ENCODE data around the gene BNIP3.

The BNIP3 gene

DNA sequence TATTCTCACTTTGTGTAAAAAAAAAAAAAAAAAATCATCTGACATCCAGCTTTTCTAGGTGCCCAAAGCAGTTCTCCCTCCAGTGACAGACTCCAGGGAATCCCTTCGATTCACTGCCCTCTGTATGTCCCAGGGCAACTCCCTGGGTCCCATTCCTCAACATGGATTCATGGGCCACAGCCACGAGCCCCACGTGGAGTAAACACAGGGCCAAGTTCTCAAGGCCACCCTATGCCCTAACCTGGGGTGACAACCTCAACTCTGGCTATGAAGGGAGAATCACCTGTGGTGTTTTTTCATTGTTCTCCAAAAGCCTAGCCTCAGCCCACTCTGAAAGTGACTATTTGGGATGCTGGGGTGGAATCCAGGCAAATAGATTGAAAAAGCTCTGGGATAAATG is 3.4 kb downstream of the BNIP3 start (continued):
- TF ChIP-seq ZFP69B (tag by site-specific recombination; IDR thresholded peaks at IDR 0.05) (no peak), ZNF324 (tag by site-specific recombination; IDR thresholded peaks at IDR 0.05) (no peak)

DNA sequence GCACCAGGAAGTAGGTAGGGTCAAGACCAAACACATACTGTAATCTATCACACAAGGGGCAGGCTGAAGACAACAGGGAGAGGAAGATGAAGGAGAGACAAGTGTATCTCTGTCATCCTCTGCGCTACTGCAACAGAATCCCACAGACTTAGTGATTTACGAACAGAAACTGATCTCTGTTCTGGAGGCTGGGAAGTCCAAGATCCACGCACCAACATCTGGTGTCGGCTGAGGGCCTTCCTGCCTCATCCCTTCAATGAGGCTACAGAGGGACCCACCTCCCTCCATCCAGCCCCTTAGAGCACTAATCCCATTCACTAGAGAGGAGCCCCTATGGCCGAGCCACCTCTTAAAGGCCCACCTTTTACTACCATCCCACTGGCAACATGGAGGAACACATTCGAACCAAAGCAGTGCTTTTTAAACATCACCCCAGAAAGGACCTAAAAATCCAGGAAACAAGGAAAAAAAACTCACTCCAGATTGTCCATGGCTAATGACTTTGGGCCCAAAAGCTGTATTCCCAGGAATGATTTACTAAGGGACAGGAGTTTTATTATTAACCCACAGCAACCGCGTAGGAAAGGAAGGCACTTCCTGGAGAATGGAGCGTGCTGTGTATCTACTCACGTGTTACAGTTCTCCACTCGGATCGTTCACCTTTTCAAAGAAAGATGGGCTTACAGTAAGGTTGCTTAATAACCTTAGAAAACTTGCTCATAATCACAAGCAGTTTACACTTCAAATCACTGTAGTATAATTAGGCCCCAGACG is 4.2 kb downstream of the BNIP3 start:
- H3K36me3 ChIP-seq (ENCODE audit: control insufficient read depth in 2 of 2, insufficient read depth in 1 of 2, low read length in 2 of 2), result peaks cover 0 to 5% of the 10 kb centered on the region in 2 experiments; a peak in 1 of 3 replicates
- TF ChIP-seq ZIC2 (tag by site-specific recombination; IDR thresholded peaks at IDR 0.05) (no peak), PRDM4 (tag by site-specific recombination; IDR thresholded peaks at IDR 0.05) (no peak), ZNF324 (tag by site-specific recombination; IDR thresholded peaks at IDR 0.05) (no peak), TCF7L2 (IDR thresholded peaks at IDR 0.05; ENCODE audit: borderline replicate concordance, low read depth, low read length) (no peak), ZNF366 (tag by site-specific recombination; conservative IDR thresholded peaks at IDR 0.05) (no peak), ZNF266 (tag by site-specific recombination; IDR thresholded peaks at IDR 0.05; ENCODE audit: low read depth) (no peak), ZSCAN23 (tag by site-specific recombination; IDR thresholded peaks at IDR 0.05) (no peak)
- TF ChIP-seq, protein P1, sequence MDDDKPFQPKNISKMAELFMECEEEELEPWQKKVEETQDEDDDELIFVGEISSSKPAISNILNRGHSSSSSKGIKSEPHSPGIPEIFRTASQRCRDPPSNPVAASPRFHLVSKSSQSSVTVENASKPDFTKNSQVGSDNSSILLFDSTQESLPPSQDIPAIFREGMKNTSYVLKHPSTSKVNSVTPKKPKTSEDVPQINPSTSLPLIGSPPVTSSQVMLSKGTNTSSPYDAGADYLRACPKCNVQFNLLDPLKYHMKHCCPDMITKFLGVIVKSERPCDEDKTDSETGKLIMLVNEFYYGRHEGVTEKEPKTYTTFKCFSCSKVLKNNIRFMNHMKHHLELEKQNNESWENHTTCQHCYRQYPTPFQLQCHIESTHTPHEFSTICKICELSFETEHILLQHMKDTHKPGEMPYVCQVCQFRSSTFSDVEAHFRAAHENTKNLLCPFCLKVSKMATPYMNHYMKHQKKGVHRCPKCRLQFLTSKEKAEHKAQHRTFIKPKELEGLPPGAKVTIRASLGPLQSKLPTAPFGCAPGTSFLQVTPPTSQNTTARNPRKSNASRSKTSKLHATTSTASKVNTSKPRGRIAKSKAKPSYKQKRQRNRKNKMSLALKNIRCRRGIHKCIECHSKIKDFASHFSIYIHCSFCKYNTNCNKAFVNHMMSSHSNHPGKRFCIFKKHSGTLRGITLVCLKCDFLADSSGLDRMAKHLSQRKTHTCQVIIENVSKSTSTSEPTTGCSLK (tag by site-specific recombination; IDR thresholded peaks at IDR 0.05), result no peak
- TF ChIP-seq, protein P2, sequence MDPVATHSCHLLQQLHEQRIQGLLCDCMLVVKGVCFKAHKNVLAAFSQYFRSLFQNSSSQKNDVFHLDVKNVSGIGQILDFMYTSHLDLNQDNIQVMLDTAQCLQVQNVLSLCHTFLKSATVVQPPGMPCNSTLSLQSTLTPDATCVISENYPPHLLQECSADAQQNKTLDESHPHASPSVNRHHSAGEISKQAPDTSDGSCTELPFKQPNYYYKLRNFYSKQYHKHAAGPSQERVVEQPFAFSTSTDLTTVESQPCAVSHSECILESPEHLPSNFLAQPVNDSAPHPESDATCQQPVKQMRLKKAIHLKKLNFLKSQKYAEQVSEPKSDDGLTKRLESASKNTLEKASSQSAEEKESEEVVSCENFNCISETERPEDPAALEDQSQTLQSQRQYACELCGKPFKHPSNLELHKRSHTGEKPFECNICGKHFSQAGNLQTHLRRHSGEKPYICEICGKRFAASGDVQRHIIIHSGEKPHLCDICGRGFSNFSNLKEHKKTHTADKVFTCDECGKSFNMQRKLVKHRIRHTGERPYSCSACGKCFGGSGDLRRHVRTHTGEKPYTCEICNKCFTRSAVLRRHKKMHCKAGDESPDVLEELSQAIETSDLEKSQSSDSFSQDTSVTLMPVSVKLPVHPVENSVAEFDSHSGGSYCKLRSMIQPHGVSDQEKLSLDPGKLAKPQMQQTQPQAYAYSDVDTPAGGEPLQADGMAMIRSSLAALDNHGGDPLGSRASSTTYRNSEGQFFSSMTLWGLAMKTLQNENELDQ (tag by site-specific recombination; IDR thresholded peaks at IDR 0.05; ENCODE audit: low read depth), result no peak
- TF ChIP-seq, protein P3, sequence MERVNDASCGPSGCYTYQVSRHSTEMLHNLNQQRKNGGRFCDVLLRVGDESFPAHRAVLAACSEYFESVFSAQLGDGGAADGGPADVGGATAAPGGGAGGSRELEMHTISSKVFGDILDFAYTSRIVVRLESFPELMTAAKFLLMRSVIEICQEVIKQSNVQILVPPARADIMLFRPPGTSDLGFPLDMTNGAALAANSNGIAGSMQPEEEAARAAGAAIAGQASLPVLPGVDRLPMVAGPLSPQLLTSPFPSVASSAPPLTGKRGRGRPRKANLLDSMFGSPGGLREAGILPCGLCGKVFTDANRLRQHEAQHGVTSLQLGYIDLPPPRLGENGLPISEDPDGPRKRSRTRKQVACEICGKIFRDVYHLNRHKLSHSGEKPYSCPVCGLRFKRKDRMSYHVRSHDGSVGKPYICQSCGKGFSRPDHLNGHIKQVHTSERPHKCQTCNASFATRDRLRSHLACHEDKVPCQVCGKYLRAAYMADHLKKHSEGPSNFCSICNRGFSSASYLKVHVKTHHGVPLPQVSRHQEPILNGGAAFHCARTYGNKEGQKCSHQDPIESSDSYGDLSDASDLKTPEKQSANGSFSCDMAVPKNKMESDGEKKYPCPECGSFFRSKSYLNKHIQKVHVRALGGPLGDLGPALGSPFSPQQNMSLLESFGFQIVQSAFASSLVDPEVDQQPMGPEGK (tag by site-specific recombination; IDR thresholded peaks at IDR 0.05), result no peak
- H3K4me3 ChIP-seq (ENCODE audit: low read depth, low read length), result no peak overlapping the region
- no peak overlapping the region for H3K27ac ChIP-seq (ENCODE audit: extremely low read depth, low read depth, low read length)
- H3K9me3 ChIP-seq (ENCODE audit: control insufficient read depth, insufficient read depth, low read depth, low read length), result no peaks in the 10 kb centered on the region
- POLR2A ChIA-PET, result no interaction called here
- CTCF ChIA-PET, result no interaction called here
- peaks cover 6% of the 10 kb centered on the region; the same call in 1 of the 2 replicates for H3K4me1 ChIP-seq (ENCODE audit: control insufficient read depth, insufficient read depth, low read length)

- Histone ChIP-seq H3K36me3 (ENCODE audit: control insufficient read depth in 2 of 2, insufficient read depth in 1 of 2, low read length in 2 of 2) (peaks cover 0 to 22% of the 10 kb centered on the region in 2 experiments; a peak in 1 of 3 replicates), H3K4me1 (ENCODE audit: control insufficient read depth, insufficient read depth, low read length) (peaks cover 6% of the 10 kb centered on the region; the same call in 1 of the 2 replicates), H3K4me3 (ENCODE audit: low read depth, low read length) (no peak overlapping the region), H3K27ac (ENCODE audit: extremely low read depth, low read depth, low read length) (no peak overlapping the region), H3K9me3 (ENCODE audit: control insufficient read depth, insufficient read depth, low read depth, low read length) (no peaks in the 10 kb centered on the region)
- CTCF ChIA-PET, result interaction anchor here (0.5 to 1.8 kb wide), 2 partner anchors 47 to 141 kb away, joined by 4 to 8 read pairs; no protein-coding TSS in a partner anchor
- TF ChIP-seq ZNF214 (tag by site-specific recombination; IDR thresholded peaks at IDR 0.05; ENCODE audit: borderline replicate concordance), result no peak
- TF ChIP-seq ZSCAN30 (tag by site-specific recombination; IDR thresholded peaks at IDR 0.05), result no peak
- no peak for TF ChIP-seq PRDM6 (tag by site-specific recombination; IDR thresholded peaks at IDR 0.05)
- no peak for TF ChIP-seq MYNN (tag by site-specific recombination; IDR thresholded peaks at IDR 0.05; ENCODE audit: borderline replicate concordance)
- POLR2A ChIA-PET, result no interaction called here
These were observed 5.9 kb downstream of the BNIP3 start for GRCh38 chr10:131975796-131976195.

Data from HEK293 (cell line).